AG09309 (cell line): ENCODE measurements around the gene SUV39H1.
"Not testable (repeated sequence)": the region's sequence is repeated elsewhere in the genome, so short reads cannot be mapped to it uniquely, and the experiment has no call there.

Experiments used
- DNase-seq: peaks from one replicate; pipeline ENCODE4 v3.0.0-alpha.2; 2010; ENCODE audit warnings: low read depth
- H3K4me3 ChIP-seq: 2 replicates; pipeline ENCODE4 v1.5.1; 2011; ENCODE audit warnings: mild to moderate bottlenecking, low read depth, low read length, moderate library complexity; ENCODE audit not compliant: control insufficient read depth
- TF ChIP-seq, protein P1 (sequence below): IDR thresholded peaks from 2 replicates; pipeline ENCODE4 v1.5.1; 2011; ENCODE audit warnings: mild to moderate bottlenecking, low read depth, low read length, inconsistent platforms; ENCODE audit not compliant: insufficient read depth, control insufficient read depth; ENCODE audit errors: missing control alignments

Gene SUV39H1, protein sequence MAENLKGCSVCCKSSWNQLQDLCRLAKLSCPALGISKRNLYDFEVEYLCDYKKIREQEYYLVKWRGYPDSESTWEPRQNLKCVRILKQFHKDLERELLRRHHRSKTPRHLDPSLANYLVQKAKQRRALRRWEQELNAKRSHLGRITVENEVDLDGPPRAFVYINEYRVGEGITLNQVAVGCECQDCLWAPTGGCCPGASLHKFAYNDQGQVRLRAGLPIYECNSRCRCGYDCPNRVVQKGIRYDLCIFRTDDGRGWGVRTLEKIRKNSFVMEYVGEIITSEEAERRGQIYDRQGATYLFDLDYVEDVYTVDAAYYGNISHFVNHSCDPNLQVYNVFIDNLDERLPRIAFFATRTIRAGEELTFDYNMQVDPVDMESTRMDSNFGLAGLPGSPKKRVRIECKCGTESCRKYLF

DNA sequence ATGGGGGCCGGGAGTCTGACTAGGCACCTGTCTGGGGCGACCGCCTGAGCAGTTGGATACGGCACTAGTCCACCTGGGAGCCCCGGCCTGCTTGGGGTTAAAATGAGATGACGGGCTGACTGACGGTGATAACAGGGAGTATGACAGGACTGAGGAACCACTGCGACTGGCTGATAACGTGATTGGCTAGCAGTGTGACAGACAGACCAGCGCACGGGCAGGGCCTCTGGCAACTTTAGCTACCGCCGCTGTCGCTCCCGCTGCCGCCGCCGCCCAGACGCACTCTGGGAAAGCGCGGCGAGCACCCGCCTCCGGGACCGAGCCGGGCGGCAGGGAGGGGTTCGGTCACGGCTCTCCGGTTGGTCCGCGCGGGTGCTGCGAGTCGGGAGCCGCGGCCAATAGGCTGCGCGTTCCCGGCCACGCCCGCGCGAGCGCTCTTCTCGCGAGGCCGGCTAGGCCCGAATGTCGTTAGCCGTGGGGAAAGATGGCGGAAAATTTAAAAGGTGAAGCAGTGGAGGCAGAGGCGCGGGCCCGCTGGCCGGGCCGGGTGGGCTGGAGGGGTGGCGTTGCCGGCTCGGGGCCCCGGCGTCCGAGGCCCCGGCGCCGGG is at the start of gene SUV39H1:
TSS of gene SUV39H1 (plus strand) at position 434 of the 608 bp plus-strand sequence. CDS start at position 485, 51 bp downstream.
- TF ChIP-seq, protein P1, sequence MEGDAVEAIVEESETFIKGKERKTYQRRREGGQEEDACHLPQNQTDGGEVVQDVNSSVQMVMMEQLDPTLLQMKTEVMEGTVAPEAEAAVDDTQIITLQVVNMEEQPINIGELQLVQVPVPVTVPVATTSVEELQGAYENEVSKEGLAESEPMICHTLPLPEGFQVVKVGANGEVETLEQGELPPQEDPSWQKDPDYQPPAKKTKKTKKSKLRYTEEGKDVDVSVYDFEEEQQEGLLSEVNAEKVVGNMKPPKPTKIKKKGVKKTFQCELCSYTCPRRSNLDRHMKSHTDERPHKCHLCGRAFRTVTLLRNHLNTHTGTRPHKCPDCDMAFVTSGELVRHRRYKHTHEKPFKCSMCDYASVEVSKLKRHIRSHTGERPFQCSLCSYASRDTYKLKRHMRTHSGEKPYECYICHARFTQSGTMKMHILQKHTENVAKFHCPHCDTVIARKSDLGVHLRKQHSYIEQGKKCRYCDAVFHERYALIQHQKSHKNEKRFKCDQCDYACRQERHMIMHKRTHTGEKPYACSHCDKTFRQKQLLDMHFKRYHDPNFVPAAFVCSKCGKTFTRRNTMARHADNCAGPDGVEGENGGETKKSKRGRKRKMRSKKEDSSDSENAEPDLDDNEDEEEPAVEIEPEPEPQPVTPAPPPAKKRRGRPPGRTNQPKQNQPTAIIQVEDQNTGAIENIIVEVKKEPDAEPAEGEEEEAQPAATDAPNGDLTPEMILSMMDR, result no peak
- no peak for DNase-seq
- H3K4me3 ChIP-seq, result peak within 1 kb of the TSS; percentile 62

DNA sequence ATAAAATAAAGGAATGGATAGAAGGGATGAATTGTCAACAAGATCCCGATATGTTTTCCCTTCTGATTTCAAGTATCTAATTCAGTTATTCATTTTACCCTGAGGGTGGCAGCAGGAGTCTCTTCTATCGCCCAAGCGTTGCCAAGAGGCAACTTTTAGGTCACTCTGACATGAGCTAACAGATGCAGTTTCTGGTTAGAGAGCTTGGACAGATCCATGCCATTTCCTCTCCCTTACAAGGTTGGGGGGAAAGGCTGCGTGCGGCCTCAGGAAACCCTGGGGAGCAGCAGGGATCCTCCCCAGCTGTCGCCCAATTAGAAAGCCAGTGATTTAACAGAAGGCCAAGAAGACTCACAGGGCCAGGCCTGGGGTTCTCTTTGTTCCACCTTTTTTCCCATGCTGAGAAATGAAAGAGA is 48.2 kb upstream of the SUV39H1 start:
- H3K4me3 ChIP-seq, result no peak overlapping the region
- TF ChIP-seq, protein P1, result no peak
- DNase-seq, result peak; percentile 17

DNA sequence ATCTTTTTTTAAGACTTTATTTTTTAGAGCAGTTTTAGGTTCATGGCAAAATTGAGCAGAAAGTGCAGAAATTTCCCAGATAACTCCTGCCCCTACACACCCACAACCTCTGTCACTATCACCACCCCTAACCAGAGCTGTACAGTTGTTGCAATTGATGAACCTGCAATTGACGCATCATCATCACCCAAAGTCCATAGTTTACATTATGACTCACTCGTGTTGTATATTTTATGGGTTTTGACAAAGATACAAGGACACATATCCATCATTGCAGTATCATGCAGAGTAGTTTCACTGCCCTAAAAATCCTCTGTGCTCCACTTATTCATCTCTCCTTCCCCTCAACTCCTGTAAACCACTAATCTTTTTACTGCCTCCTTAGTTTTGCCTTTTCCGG is 47.4 kb upstream of the SUV39H1 start:
- no peak overlapping the region for H3K4me3 ChIP-seq
- TF ChIP-seq, protein P1, result no peak
- DNase-seq, result no peak

DNA sequence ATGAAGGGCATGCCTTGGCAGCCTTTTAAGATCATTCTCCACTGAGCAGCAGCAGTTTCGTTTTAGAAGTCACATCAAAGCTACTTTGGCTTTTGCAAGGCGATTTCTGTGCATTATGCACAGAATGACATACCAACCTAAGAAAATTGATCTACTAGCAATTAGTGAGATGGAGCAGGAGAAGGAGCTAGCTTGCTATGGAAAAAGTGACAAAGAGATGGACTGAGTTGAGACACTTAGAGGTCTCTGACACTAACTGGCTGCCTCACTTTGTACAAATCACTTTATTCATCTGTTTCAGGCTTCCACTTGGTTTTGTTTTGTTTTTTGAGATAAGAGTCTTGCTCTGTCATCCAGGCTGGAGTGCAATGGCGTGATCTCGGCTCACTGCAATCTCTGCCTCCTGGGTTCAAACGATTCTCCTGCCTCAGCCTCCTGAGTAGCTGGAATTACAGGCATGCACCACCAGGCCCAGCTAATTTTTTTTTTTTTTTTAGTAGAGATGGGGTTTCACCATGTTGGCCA is 44.4 kb upstream of the SUV39H1 start:
- H3K4me3 ChIP-seq, DNase-seq: not testable (repeated sequence)

DNA sequence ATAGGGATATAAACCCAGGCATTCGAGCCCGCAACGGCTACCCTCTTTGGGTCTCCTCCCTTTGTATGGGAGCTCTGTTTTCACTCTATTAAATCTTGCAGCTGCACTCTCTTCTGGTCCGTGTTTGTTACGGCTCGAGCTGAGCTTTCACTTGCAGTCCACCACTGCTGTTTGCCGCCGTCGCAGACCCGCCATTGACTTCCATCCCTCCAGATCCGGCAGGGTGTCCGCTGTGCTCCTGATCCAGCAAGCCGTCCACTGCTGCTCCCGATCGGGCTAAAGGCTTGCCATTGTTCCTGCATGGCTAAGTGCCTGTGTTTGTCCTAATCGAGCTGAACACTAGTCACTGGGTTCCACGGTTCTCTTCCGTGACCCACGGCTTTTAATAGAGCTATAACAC is 41.8 kb upstream of the SUV39H1 start:
- H3K4me3 ChIP-seq, DNase-seq: not testable (repeated sequence)

DNA sequence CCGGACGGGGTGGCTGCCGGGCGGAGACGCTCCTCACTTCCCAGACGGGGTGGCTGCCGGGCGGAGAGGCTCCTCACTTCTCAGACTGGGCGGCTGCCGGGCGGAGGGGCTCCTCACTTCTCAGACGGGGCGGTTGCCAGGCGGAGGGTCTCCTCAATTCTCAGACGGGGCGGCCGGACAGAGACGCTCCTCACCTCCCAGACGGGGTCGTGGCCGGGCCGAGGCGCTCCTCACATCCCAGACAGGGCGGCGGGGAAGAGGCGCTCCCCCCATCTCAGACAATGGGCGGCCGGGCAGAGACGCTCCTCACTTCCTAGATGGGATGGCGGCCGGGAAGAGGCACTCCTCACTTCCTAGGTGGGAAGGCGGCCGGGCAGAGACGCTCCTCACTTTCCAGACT is 36.8 kb upstream of the SUV39H1 start:
- H3K4me3 ChIP-seq, DNase-seq: not testable (repeated sequence)

DNA sequence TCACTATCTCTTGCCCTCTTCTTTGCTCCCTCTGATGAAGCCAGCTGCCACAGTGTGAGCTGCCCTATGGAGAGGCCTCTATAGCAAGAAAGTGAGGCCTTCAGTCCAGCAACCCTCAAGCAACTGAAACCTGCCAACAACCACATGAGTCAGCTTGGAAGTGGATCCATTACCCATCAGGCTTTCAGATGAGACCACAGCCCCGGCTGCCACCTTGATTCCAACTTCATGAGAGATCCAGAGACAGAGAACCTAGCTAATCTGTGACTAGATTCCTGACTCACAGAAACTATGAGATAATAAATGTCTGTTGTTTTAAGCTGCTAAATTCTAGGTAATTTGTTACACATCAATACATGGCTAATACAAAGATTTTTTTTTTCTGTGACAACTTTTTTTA is 33.3 kb upstream of the SUV39H1 start:
- DNase-seq, result no peak
- no peak overlapping the region for H3K4me3 ChIP-seq
- TF ChIP-seq, protein P1, result no peak

DNA sequence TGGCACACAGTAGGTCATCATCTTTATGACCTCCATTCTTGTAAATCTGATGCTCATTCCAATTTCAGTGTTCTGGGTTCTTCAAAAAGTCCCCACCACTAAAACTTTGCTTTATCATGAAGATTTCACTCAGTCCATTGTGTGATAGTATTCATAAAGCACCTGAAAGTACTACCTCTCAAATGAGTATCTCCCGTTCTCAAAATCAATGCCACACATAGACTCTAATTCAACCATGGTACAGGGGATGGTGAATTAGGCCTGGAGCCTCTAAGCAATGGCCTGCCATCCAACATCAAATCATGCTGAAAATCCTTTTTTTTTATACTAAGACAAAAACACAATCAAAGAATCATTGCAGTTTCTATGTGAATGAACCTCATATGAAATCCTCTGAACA is 32.4 kb upstream of the SUV39H1 start:
- no peak overlapping the region for H3K4me3 ChIP-seq
- DNase-seq, result no peak
- TF ChIP-seq, protein P1, result no peak
